ENCODE results near the gene CKB. TPM values are rescaled to one million over a fixed set of nuclear protein-coding genes. Genes with fewer than 3 reads are reported as not detected.
A peak's percentile ranks its signal among the peaks of the same experiment; 100 is the strongest.

The CKB gene
- total RNA-seq, 6 donors from 2014 or later, result 168 to 303 (median 231) TPM

DNA sequence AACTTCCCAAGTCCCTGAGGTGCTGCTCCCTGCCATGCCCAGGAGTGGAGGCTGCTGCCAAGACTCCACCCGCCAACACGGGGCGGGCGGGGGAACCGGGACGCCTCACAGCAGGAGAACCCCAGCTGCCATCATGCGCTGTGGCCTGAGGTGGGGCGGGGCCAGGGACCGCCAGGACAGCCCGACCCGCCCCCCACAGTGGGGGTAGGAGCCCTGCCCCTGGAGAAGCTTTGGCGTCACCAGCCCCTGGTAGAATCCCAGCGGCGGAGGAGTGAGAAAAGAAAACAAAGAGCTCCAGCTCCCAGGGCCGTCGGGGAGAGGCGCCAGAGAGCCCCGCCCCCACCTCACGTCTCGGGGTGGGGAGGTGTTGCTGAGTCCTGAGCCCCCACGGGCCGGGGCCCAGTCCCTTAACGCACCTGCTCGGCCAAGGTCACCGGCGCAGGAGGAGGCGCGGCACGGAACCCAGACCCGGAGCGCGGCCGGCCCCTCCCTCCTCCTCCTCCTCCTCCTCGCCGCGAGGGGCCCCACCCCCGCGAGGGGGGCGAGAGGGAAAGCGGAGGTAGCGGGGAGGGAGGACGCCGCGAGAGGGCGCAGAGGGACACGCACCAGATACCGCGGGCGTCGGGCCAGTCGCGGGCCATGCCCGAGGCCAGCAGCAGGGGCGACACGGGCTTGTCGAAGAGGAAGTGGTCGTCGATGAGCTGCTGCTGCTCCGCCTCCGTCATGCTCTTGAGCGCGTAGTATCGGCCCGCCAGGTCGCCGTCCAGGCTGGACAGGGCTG is 1.8 kb downstream of the CKB start:
- H3K9me3 ChIP-seq, result no peaks in the 10 kb centered on the region
- ATAC-seq (ENCODE audit: low FRiP score in 2 of 2), result peak; percentile 75 to 79
- H3K36me3 ChIP-seq, result no peaks in the 10 kb centered on the region
- WGBS, 2 donors, result 2 to 4% methylated on average over 22 to 25 of the region's 66 CpGs
- peak overlapping the region; percentile 36 to 61 (median 60) for H3K4me3 ChIP-seq
- H3K4me1 ChIP-seq, result peaks cover 49 to 56% (median 50%) of the 10 kb centered on the region in 4 donors
- DNase-seq, result peak; percentile 89 to 96
- peaks cover 0 to 20% (median 11%) of the 10 kb centered on the region in 4 donors for H3K27me3 ChIP-seq
- peak overlapping the region; percentile 62 to 83 (median 78) for H3K27ac ChIP-seq
- TF ChIP-seq, protein P1, sequence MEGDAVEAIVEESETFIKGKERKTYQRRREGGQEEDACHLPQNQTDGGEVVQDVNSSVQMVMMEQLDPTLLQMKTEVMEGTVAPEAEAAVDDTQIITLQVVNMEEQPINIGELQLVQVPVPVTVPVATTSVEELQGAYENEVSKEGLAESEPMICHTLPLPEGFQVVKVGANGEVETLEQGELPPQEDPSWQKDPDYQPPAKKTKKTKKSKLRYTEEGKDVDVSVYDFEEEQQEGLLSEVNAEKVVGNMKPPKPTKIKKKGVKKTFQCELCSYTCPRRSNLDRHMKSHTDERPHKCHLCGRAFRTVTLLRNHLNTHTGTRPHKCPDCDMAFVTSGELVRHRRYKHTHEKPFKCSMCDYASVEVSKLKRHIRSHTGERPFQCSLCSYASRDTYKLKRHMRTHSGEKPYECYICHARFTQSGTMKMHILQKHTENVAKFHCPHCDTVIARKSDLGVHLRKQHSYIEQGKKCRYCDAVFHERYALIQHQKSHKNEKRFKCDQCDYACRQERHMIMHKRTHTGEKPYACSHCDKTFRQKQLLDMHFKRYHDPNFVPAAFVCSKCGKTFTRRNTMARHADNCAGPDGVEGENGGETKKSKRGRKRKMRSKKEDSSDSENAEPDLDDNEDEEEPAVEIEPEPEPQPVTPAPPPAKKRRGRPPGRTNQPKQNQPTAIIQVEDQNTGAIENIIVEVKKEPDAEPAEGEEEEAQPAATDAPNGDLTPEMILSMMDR (IDR thresholded peaks at IDR 0.05), result peak; percentile 58 to 88 (median 78)
- TF ChIP-seq POLR2A (IDR thresholded peaks at IDR 0.05), result peak in 2 of 4 donors; percentile 19 to 60
- peak; percentile 30 to 43 for TF ChIP-seq POLR2AphosphoS5 (IDR thresholded peaks at IDR 0.05)
- no peak for TF ChIP-seq EP300 (IDR thresholded peaks at IDR 0.05)

GRCh38 chr14:103520269-103520656 is 2.4 kb downstream of the CKB start:
- Histone ChIP-seq H3K9me3 (no peaks in the 10 kb centered on the region), H3K36me3 (no peaks in the 10 kb centered on the region), H3K4me3 (peak overlapping the region in 3 of 4 donors; percentile 59 to 61 (median 61)), H3K27ac (peak overlapping the region in 3 of 4 donors; percentile 77 to 83 (median 80)), H3K27me3 (peaks cover 0 to 20% (median 11%) of the 10 kb centered on the region in 4 donors), H3K4me1 (peaks cover 49 to 56% (median 50%) of the 10 kb centered on the region in 4 donors)
- no peak for TF ChIP-seq POLR2AphosphoS5 (IDR thresholded peaks at IDR 0.05)
- TF ChIP-seq EP300 (IDR thresholded peaks at IDR 0.05), result no peak
- TF ChIP-seq, protein P1 (IDR thresholded peaks at IDR 0.05), result no peak
- no peak for TF ChIP-seq POLR2A (IDR thresholded peaks at IDR 0.05)
- DNase-seq (no peak), ATAC-seq (ENCODE audit: low FRiP score in 2 of 2) (no peak)
- 61 to 73% methylated on average over 5 to 10 of the region's 10 CpGs for WGBS, 2 donors

GRCh38 chr14:103519837-103520212 is 2.8 kb downstream of the CKB start:
- Histone ChIP-seq H3K9me3 (no peaks in the 10 kb centered on the region), H3K27me3 (peaks cover 0 to 20% (median 11%) of the 10 kb centered on the region in 4 donors), H3K36me3 (no peaks in the 10 kb centered on the region), H3K4me1 (peaks cover 49 to 56% (median 50%) of the 10 kb centered on the region in 4 donors), H3K27ac (peak overlapping the region in 3 of 4 donors; percentile 77 to 83 (median 80)), H3K4me3 (no peak overlapping the region)
- DNase-seq, result peak in 1 of 2 donors; percentile 85
- WGBS, 2 donors, result 58 to 76% methylated on average over 17 to 22 of the region's 22 CpGs
- no peak for ATAC-seq (ENCODE audit: low FRiP score in 2 of 2)
- TF ChIP-seq, protein P1 (IDR thresholded peaks at IDR 0.05), result no peak
- TF ChIP-seq EP300 (IDR thresholded peaks at IDR 0.05) (no peak), POLR2AphosphoS5 (IDR thresholded peaks at IDR 0.05) (no peak), POLR2A (IDR thresholded peaks at IDR 0.05) (no peak)

GRCh38 chr14:103519043-103519836 is 3.4 kb downstream of the CKB start:
- DNase-seq, result no peak

More at GRCh38 chr14:103519043-103519836, 3.4 kb downstream of the CKB start:
- ATAC-seq (ENCODE audit: low FRiP score in 2 of 2), result no peak
- H3K27ac ChIP-seq, result peak overlapping the region in 2 of 4 donors; percentile 41 to 42
- TF ChIP-seq EP300 (IDR thresholded peaks at IDR 0.05) (no peak), POLR2A (IDR thresholded peaks at IDR 0.05) (no peak)
- 42 to 48% methylated on average over 11 to 13 of the region's 13 CpGs for WGBS, 2 donors
- no peak overlapping the region for H3K4me3 ChIP-seq
- peaks cover 49 to 56% (median 50%) of the 10 kb centered on the region in 4 donors for H3K4me1 ChIP-seq
- H3K36me3 ChIP-seq, result no peaks in the 10 kb centered on the region
- H3K9me3 ChIP-seq, result no peaks in the 10 kb centered on the region
- H3K27me3 ChIP-seq, result peaks cover 0 to 20% (median 11%) of the 10 kb centered on the region in 4 donors
